Psoas muscle (tissue), 8 donors: ENCODE data around the gene OGG1. TPM values are rescaled to one million over a fixed set of nuclear protein-coding genes. Genes with fewer than 3 reads are reported as not detected.

ENCODE experiments used
- ATAC-seq, 4 donors: fragments of 200-7000 bp; cut with Tn5 transposase; one replicate each; pipeline ENCODE4 v1.9.1; 2020; ENCODE audit warnings: moderate library complexity in 3 of 4, mild to moderate bottlenecking in 2 of 4
- DNase-seq, 2 donors: peaks; one replicate each; pipeline ENCODE4 v3.0.0-alpha.2; 2020
- H3K27ac ChIP-seq: fragments of 200-600 bp; one replicate; pipeline ENCODE4 v1.8.0; 2022
- H3K27me3 ChIP-seq, 3 donors: fragments of 200-600 bp in 1 of 3; one replicate each; pipeline versions ENCODE4 v1.6.1 to v1.8.0; 2013 to 2022; ENCODE audit warnings: low read length in 2 of 3, mild to moderate bottlenecking in 2 of 3, moderate library complexity in 1 of 3; ENCODE audit not compliant: insufficient read depth in 3 of 3
- H3K36me3 ChIP-seq, 2 donors: fragments of 200-600 bp in 1 of 2; one replicate each; pipeline versions ENCODE4 v1.6.1 to v1.8.0; 2013 to 2022; ENCODE audit warnings: low read depth in 1 of 2, mild to moderate bottlenecking in 1 of 2, moderate library complexity in 1 of 2; ENCODE audit not compliant: insufficient read depth in 1 of 2
- H3K4me1 ChIP-seq: fragments of 200-600 bp; one replicate; pipeline ENCODE4 v1.8.0; 2022
- H3K4me3 ChIP-seq: fragments of 200-600 bp; one replicate; pipeline ENCODE4 v1.8.0; 2022; ENCODE audit warnings: mild to moderate bottlenecking
- H3K9me3 ChIP-seq: fragments of 200-600 bp; one replicate; pipeline ENCODE4 v1.8.0; 2022
- CTCF ChIP-seq: fragments of 200-600 bp; IDR thresholded peaks from one replicate; pipeline ENCODE4 v1.8.0; 2022; ENCODE audit warnings: antibody characterized with exemption
- WGBS, 3 donors: extraction: QIAGEN DNeasy Blood & Tissue Kit; methylation state at CpG; one replicate each; pipeline versions ENCODE4 v1.1.6 to v1.1.7; 2013; 5-methylcytosine and 5-hydroxymethylcytosine counted together
- intact Hi-C, 2 donors: fragments of 100-400 bp; cut with DNase I; formaldehyde crosslinking; loops; one replicate each; pipeline versions ENCODE4 v1.11.0 to v1.14.2; 2022
- polyA plus RNA-seq, 3 donors: library from polyadenylated mRNA; stranded (reverse); fragments of 200-250 nt; gene quantifications; one replicate each; pipeline ENCODE4 v1.2.3, GENCODE V29; 2013
- total RNA-seq, 4 donors: library from RNA; stranded (reverse); fragmentation: NEBNext Ultra II Directional in 2 of 4; extraction: Animal tissue kit (Norgen Biotek cat#: 25700) in 2 of 4; gene quantifications; one replicate each; pipeline versions ENCODE4 v1.2.1 to v1.2.4, GENCODE V29; 2021 to 2023
- donor health status: healthy with polysubstance abuse.
- donor health status: DM: no; HTN: no; CAD: no; lungs with moderate emphysema.
- donor health status: Bipolar disorder and iron deficiency.
- donor health status: healthy.
- donor health status: DM: yes; HTN: yes; CAD: no.
- donor health status: DM: no; HTN: no; CAD: no.
- donor health status: DM: no; HTN: no; CAD: no.
- donor health status: DM: yes; HTN: yes; CAD: no.

The OGG1 gene
- total and polyA plus RNA-seq, 7 donors, result 6.3 to 19.7 (median 8.9) TPM

GRCh38 chr3:9786209-9786739 lies 36.5 kb downstream of the OGG1 start:
- 94 to 98% (median 97%) methylated on average over 7 of the region's 7 CpGs for WGBS, 3 donors
- ATAC-seq, result no peak
- Histone ChIP-seq H3K27me3 (no peaks in the 10 kb centered on the region), H3K4me1 (peaks cover 5% of the 10 kb centered on the region), H3K4me3 (no peak overlapping the region), H3K9me3 (no peaks in the 10 kb centered on the region), H3K36me3 (peaks cover 16 to 97% of the 10 kb centered on the region in 2 donors), H3K27ac (no peak overlapping the region)
- no peak for TF ChIP-seq CTCF
- no peak for DNase-seq
- intact Hi-C loops, result loop anchor here in 1 of 2 donors (5.0 kb wide), 1 partner anchor 34 kb away; no protein-coding TSS in a partner anchor

- intact Hi-C loops, result loop anchor here in 1 of 2 donors (5.0 kb wide), 1 partner anchor 35 kb away; no protein-coding TSS in a partner anchor
- Histone ChIP-seq H3K4me3 (no peak overlapping the region), H3K27ac (no peak overlapping the region), H3K9me3 (no peaks in the 10 kb centered on the region), H3K36me3 (peaks cover 16 to 89% of the 10 kb centered on the region in 2 donors), H3K27me3 (no peaks in the 10 kb centered on the region), H3K4me1 (peaks cover 12% of the 10 kb centered on the region)
- DNase-seq (no peak), ATAC-seq (no peak)
- TF ChIP-seq CTCF, result no peak
- WGBS, 3 donors, result 84 to 92% (median 85%) methylated on average over 13 of the region's 13 CpGs
Measured at GRCh38 chr3:9786825-9787669, 37.3 kb downstream of the OGG1 start.

- ATAC-seq (no peak), DNase-seq (no peak)
- no peak overlapping the region for H3K27ac ChIP-seq
- WGBS, 3 donors, result 76 to 83% (median 77%) methylated on average over 6 of the region's 6 CpGs
- peaks cover 12% of the 10 kb centered on the region for H3K4me1 ChIP-seq
- no peaks in the 10 kb centered on the region for H3K27me3 ChIP-seq
- intact Hi-C loops, result loop anchor here in 1 of 2 donors (5.0 kb wide), 1 partner anchor 35 kb away; no protein-coding TSS in a partner anchor
- no peaks in the 10 kb centered on the region for H3K9me3 ChIP-seq
- no peak for TF ChIP-seq CTCF
- H3K4me3 ChIP-seq, result no peak overlapping the region
- H3K36me3 ChIP-seq, result peaks cover 16 to 82% of the 10 kb centered on the region in 2 donors
Measured at GRCh38 chr3:9787714-9788113, 38.0 kb downstream of the OGG1 start.

GRCh38 chr3:9791127-9791526 lies 41.4 kb downstream of the OGG1 start:
- H3K4me3 ChIP-seq, result no peak overlapping the region
- DNase-seq, result no peak
- H3K4me1 ChIP-seq, result peaks cover 24% of the 10 kb centered on the region

More at GRCh38 chr3:9791127-9791526, 41.4 kb downstream of the OGG1 start:
- intact Hi-C loops, result no loop called here
- Histone ChIP-seq H3K27me3 (no peaks in the 10 kb centered on the region), H3K36me3 (peaks cover 8 to 65% of the 10 kb centered on the region in 2 donors), H3K27ac (peak overlapping the region; percentile 95), H3K9me3 (no peaks in the 10 kb centered on the region)
- no peak for TF ChIP-seq CTCF
- no peak for ATAC-seq
- 79 to 81% (median 81%) methylated on average over 11 of the region's 11 CpGs for WGBS, 3 donors
